ENCODE measurements around the gene SETBP1.

Gene SETBP1

DNA sequence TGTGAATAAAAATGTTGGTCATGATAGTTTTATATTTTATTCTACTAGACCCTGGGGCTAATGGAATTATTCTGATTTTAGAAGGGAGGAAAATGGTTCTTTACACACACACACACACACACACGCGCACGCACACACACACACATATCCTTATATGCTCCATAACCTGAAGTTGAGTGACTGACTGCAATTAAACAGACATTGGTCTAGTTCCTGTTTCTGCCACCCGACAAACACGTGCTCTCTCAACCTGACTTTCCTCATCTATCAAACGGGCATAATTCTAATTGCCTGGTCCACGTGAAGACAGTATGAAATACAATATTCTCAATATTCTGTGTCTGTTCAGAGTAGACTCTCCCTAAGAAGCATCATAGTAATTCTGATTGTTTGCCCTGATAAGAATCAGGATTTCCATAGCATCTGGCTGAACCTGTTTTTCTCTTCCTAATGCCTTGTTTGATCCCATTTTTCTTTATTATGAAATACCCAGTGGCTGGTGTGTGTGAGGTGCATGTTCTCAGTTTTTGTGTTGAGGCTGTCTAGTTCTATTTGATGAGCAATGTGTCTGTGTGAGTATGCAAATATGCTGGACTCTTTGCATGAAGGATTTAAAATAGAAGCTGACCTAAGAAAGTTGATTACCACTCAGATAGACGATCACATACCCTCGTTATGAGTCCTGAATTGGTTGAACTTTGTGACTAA is 51.0 kb downstream of the SETBP1 start:
- DNase-seq (ENCODE audit: low read depth in 3 of 3), result no peak

DNA sequence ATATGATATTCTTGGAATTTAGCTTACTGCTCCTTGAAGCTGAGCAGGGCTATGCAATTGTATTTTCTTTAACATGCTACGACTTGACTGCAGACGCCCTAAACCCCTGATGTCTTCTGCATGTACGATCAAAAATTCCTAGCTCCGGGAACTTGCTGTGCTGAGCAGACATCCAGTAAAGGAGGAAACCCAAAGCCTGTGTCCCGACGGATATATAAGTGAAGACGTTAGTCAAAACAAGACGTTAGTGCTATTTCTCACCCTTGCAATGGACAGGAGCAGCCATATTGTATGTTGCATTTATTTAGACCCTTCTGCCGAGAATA is 51.5 kb downstream of the SETBP1 start:
- DNase-seq (ENCODE audit: low read depth in 3 of 3), result no peak

DNA sequence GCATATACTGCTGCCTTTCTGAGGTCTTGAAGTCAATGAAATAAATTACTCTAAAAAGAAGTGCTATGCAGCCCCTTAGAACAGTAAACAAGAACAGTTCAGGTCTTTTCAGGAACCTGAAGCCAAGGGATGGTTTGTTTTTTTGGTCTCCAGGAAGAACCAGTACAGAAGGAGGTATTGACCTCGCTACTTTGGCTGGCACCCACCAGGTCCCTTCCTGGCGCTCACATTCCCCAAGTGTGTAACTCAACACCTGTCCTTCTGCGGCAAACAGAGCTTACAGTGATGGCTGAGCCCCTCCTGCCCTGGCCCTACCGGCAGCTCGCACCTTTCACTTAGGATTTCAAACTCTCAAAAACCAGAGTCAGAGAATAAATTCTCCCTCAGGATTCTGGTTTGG is 51.9 kb downstream of the SETBP1 start:
- no peak for DNase-seq (ENCODE audit: low read depth in 3 of 3)

DNA sequence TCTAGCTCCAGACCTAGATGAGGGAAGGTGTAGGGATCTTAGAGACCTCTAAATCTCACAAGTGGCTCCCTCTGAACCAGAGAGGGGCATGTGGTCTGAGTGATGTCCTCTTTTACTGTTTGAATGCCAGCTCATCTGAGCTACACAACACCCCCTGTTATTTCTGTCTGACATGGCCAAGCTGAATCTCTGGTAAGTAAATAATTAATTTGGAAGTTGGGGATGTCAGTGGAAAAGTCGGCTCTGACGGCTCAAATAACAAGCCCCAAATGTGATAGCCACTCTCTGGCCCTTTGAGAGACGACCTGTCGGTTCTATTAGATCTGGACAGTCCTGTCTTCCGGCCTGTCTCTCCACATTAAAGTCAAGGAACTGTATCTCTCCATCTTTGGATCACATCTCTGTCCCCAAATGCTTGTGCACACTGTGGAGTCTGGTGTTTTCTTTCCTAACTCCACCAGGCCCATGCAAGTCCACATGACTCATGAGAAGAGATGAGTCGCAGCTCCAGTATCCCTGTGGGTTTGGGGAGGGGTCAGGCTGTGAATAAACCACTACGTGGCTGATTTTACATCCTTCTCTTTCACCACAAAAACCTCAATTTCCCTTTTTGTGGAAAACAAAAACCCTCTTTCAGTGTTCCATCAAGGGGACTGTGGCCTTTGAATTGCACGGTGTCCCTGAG is 52.5 kb downstream of the SETBP1 start:
- no peak for DNase-seq (ENCODE audit: low read depth in 3 of 3)

DNA sequence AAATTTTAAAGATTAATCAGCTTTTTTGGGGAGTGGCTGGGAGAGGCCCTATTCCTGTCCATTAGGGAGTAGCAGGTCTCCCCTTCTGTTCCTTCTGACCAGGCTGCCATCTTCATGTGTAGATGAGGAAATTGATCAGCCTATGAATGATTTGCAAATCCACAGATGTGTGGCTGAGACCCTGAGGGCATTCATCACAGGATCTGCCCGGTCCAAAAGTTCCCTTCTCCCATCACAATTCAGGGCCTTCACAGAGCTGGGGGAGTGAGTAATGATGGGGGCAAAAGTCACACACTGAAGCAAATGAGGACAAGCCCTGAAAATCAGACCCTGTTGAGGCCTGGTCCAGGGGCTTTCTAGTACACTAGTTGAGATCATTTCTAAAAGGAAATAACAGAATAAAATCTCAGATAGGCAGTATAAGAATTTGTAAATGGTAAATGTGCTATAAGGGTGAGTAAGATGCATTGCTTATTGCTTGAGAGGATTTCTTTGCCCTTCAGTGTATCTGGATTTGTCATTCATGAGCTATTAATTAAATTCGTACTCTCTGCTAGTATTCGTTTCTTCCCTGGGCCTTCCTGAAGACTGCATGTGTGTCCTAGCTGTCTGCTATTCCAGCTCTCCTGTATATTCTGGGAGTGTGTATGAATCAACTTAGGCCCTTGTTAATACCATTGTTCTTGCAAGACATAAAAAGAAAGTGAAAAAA is 53.2 kb downstream of the SETBP1 start:
- no peak for DNase-seq (ENCODE audit: low read depth in 3 of 3)

DNA sequence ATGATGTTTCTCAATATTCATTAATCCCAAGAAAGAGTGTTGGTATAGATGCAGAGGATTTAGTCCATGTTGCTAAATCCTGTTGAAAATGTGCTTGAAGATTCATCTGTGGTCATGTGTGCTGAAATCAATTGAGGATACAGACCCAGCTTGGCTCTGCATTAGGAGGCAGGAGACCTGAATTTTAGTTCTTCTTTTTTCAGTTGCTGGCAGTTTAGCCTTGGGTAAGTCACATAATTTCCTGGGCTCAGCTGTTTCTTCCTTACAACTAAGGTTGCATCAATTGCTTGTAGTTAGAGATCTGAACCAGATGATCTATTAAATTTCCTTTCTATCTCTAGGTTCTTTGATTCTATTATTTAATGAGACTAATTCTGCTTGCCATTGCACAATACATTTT is 54.4 kb downstream of the SETBP1 start:
- no peak for DNase-seq (ENCODE audit: low read depth in 3 of 3)

DNA sequence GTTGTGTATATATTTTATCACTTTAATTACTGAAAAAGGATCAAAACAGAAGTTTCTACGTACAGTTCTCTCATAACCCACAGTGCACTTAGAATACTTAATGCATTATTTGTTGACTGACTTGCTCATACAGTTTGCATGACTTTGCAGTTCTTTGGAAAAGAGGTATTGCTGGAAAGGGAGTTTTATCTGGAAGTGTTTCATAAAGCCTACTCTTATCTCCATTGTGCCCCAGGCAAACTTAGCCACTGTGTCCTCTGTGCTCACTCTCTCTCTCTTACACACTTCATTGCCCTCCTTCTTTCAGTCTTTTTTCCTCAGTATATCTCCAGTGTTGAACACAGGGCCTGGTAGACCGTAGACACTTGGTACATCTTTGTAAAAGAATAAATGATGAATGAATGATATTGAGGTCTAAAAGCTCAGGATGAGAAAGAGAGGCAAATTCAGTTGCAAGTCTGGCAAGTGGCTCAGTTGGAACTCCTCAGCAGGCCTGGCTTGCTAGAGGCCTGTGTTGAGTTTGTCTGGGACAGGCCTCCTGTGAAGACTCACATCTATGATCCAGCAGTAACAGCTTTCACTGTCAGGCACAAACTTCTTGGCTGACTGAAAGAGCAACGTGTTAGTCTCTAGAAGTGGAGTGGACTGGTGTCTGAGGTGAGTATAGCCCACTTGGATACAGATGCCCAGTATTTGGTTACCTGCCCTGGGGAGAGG is 56.1 kb downstream of the SETBP1 start:
- no peak for DNase-seq (ENCODE audit: low read depth in 3 of 3)

DNA sequence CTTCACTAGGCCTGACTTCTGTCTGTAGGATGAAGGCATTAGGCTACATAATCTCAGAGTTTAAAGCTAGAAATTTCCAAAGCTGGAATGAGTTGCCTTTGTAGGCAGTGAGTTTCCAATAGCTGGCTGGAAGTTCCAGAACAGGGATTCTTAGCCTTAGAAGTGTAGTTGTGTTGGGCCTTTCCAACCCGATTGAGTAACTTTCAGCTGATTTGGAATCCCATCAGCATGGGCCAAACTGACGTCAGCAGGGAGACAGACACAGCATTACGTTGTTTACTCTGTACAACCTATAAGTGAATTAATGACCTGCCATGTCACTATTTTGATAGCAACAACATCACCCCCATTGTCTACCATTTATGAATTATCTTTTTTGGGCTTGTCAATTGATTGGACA is 56.9 kb downstream of the SETBP1 start:
- no peak for DNase-seq (ENCODE audit: low read depth in 3 of 3)

DNA sequence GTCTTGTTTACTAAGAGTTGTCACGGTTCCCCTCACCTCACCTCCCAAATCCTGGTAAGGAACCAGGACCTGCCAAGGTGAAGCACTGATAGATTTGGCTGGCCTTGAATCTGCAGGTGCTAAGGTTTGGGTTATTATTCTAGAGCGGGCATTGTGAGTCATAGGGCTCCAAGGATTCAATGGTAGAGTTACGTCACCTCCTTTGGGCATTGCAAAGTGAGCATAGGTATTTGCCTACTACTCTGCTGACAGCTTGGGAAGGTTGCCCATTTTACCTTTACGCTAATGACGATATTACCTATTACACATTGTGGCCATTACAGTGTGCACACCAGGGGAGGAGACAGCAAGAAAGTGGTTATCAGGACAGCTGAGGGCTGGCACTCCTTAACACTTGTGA is 59.3 kb downstream of the SETBP1 start:
- DNase-seq (ENCODE audit: low read depth in 3 of 3), result no peak

DNA sequence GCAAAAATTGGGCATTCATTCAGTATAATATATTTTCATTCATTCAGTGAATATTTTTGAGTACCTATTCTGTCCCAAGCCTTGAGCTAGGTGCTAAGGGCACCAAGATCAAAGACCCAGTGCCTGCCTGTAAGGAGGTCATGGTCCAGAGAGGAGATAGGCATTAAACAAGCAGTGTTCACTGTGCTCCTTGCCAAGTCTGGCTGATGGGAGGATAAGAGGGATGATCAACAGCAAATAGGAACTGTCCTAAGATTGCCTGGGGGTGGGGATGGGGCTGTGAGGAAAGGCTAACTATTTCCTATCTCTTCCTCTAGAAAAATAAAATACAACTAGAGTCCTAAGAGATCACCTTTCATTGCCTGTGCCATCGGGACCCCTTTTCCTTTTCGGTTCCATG is 60.4 kb downstream of the SETBP1 start:
- no peak for DNase-seq (ENCODE audit: low read depth in 3 of 3)

DNA sequence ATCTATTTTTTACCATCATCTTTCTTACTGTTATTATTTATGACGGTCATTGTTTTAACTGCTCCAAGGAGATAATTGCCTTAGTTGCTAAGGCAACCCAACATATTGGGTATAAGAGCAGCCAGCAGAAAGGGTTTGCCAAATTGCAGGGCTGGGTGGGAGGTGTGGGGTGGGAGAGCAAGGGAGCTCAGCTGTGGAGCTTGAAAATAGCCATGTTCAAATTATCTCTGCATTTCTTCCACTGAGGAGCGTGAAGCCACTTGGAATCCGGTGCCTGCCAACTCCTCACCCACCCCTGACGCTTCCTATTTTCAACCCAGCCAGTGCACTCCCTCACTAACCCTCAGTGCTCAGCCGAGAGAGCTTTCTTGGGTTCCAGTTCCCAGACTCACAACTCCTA is 60.8 kb downstream of the SETBP1 start:
- DNase-seq (ENCODE audit: low read depth in 3 of 3), result no peak

DNA sequence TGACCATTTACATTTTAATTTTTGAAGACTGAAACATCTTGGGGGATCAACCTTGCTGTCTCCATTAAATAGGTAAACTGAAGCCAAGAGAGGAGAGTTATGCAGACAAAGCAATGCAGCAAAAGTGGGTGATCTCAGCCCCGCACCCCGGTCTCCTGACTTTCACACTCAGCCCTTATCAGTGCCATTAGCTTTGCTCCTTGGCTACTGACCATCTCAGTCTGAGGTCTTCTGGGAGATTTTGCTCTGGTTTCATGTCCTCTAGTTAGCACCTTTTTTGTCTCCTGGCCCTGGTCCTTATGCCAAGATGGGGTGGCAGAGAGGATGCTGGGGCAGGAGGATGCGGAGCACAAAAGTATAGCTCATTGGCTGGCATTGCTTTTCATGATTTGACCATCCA is 61.4 kb downstream of the SETBP1 start:
- DNase-seq (ENCODE audit: low read depth in 3 of 3), result no peak

DNA sequence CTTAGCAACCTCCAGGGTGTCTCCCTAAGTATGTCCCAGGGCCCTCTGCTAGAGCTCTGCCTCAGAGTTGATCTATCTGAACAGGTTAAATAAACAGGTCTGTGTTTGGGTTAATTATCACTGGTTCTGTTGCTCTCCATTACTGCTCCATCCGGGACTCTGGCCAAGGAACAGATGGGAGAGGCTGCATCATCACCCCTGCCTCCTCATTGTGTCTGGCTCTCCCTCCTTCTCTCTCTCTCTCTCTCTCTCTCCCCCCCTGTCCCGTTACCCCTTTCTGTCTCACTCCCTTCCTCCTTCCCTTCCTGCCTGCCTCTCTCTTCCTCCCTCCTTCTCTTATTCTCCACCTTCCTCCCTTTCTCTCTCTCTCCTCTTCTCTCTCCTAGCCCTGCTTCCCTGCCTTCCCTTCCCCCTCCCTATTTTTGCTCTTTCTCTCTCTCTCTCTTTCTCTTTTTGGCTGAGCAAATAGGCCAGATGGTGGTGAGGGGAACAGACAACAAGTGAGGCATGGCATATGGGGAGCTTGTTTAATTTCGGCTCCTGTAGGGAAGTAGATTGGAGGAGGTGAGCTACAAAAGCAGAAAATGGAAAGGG is 62.1 kb downstream of the SETBP1 start:
- DNase-seq (ENCODE audit: low read depth in 3 of 3), result no peak

DNA sequence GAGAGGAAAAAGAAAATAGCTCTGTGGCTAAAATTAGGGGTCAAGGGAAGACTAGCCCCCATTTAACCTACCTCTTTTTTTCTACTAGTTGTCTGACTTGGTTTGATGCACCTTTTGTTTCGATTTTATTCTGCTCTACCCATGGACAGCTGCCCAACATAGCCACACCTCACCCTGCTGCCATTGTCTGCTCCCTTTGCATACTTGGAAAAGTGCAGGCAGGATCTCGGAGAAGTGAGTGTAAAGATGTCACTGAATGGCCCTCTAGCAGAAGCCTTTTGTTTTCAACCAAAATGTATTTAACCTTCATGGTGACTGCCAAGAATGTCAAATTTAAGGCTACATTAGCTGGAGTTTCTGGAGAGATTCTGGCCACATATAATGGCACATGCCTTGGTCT is 62.9 kb downstream of the SETBP1 start:
- DNase-seq (ENCODE audit: low read depth in 3 of 3), result no peak

DNA sequence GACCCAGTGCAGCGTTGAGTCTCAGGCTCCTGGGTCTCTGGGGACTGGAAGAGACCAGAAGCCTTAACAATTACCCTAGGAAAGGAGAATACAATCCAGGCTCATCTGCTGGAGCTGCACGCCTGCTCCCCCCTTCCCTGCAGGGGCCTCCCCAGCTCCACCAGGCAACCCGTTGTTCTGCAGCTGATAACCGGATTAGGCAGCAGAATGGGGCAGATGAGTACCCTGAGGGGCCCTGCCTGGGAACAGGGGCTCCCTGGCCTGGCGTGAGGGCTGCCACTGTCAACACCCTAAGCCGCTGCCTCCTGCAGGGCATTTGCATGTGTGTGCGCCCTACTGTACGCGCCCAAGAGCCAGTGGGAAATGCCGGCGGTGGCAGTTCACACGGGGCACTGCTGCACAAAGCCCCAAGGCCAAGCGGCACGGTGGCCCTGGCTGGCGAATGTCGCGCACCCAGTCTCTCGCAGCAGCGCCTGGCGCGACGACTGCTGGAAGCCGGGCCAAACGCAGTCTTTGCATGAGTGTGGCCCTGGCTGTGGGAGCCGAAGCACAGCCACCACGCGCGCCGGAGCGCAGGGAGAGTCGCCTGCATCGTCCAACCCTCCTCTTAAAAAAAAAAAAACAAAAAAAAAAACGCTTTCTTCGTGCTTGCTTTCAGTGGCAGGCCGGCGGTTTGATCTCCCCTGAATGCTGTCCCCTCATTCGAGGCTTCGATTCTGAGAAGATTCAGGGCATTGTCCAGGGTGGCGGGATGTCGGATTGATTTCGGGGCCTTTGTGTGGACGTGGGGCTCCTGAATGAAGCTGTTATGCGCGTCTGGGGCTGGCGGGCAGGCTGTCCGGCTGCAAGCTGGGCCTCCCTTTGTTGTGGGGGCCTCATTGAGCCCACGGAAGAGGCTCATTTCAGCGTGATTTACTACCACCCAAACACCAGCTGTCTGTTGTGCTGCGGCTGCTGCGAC is 63.8 kb downstream of the SETBP1 start:
- DNase-seq (ENCODE audit: low read depth in 3 of 3), result no peak

DNA sequence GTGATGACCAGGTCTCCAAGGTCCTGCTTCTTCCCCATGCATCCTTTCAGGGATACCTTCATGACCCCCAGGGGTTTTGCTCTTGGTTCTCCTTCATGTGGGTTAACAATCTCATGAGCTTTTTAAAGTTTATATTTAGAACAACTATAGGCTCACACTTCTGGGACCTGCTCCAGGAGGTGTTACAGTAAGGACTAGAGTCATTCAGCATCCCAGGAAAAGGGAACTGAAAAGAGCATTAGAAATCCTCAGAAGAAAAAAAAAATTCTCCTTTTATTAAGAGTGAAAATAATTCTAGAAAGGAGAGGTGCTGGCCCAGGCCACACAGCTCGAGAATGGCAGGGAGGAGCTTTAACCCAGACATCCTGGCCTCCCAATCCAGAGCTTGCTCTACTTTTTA is 66.5 kb downstream of the SETBP1 start:
- no peak for DNase-seq (ENCODE audit: low read depth in 3 of 3)

DNA sequence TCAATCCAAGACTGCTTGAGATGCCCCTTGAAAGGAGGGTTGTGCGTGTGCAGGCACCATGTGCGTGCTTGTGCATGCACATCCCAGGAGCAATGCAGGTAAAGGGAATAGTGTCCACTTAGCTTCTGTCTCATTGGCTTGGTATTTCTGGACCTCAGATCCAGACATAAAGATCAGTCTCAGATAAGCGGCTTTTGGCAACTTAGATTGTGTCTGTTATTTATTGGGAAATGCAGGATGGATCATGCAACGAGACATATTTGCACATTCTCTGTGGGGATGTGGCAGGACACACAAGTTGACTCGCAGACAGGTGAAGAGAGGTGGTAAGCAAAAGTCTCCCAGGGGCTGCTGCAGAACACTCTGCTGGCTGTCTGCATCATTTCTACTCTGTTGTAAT is 67.9 kb downstream of the SETBP1 start:
- no peak for DNase-seq (ENCODE audit: low read depth in 3 of 3)

DNA sequence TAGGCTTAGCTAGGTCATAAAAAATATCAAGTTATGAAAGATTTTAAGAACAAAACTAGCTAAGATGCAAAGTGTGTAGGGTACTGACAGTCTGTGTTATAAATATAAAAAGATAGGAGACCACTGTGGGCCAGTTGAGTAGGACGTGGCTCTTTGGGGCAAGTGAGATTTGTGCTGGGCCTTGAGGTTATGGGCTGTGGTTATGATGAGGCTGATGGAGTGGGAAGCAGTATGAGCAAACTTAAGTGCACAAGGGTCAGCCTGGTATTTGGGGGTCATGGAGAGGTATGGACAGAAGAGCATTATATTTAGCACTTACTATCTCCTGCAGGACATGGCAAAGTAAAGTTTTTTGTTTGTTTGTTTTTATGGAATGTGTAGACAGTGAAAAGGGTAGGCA is 70.1 kb downstream of the SETBP1 start:
- DNase-seq (ENCODE audit: low read depth in 3 of 3), result no peak

DNA sequence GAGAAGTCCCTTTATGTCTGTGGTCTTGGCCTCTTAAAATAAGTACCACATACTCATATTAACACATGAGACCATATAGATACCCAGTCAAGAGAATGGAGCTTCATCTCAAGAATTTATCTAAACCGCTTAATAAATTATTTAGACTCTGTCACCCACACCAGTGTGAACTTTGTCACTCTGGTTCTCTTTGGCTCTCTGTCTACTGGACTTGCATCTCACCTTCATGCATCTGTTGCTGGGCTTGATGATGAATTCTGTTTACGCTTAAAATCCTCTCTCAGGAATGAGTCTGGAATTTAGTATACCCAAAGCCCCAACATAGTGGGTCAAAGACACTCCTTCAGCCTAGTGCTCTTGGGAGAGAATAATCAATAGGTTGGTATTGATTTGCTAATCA is 73.9 kb downstream of the SETBP1 start:
- DNase-seq (ENCODE audit: low read depth in 3 of 3), result no peak

DNA sequence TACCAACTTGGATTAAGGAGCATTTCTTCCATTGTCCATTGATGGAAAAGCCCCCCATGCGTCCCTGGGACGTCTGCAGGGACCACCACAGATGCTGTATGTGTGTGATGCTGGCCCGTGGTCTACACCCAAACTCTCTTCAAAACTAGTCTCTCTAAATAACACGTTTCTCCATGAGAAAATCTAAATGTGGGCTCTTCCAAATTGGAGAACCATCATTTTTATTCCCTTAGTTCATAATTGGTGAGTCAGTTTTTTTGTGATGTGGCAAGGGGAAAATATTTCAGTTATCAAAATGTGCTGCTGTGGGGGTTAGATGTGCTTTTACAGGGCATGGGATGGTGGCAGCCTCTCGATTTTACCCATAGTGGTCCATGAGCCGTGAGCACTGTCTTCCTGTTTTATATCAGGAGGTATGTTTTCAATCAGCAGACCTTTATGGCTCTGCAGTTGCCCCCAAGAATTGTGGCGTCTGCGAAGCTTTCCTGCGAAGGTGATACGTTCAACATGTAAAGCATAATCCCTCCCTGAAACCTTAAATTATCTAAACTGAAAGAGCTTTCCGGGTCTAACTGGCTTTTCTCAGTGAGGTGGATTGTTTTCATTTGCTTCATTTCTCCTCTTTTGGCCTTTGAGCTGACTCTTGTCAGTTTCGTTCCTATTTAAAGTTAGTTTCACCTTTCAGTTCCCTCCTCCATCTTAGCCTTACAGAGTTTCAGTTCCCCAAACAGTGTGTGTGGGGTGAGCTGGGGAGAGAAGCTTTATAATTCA is 78.4 kb downstream of the SETBP1 start:
- peak in 1 of 3 experiments; percentile 26 for DNase-seq (ENCODE audit: low read depth in 3 of 3)
